KOPT-K1 (cell line): ENCODE measurements around the gene COX17.

Experiments used
- H3K27ac ChIP-seq: fragments of 200-600 bp; sonication (generic); 2 replicates; pipeline ENCODE4 v1.5.1; 2016; ENCODE audit warnings: antibody characterized with exemption, mild to moderate bottlenecking, low read depth, low read length; ENCODE audit not compliant: poor library complexity, severe bottlenecking
- H3K36me3 ChIP-seq: fragments of 200-600 bp; sonication (generic); 2 replicates; pipeline ENCODE4 v1.5.1; 2017; ENCODE audit warnings: antibody characterized with exemption, mild to moderate bottlenecking, low read length, moderate library complexity; ENCODE audit not compliant: insufficient read depth
- H3K9me3 ChIP-seq: fragments of 200-600 bp; sonication (generic); 2 replicates; pipeline ENCODE4 v1.5.1; 2017; ENCODE audit warnings: antibody characterized with exemption, low read length, mild to moderate bottlenecking; ENCODE audit not compliant: insufficient read depth, poor library complexity, severe bottlenecking

The COX17 gene

GRCh38 chr3:119660474-119661440 is 16.4 kb downstream of the COX17 start, which contains the start of gene POPDC2:
POPDC2 (minus strand) TSS chr3:119660589; CDS start chr3:119660423, 166 bp downstream.
- H3K27ac ChIP-seq = no peak within 1 kb of the TSS
- H3K9me3 ChIP-seq = no peaks in the 10 kb centered on the region
- 0 out of 2 replicates have a peak, but pooled peaks cover under 1% of the 10 kb centered on the region for H3K36me3 ChIP-seq

DNA sequence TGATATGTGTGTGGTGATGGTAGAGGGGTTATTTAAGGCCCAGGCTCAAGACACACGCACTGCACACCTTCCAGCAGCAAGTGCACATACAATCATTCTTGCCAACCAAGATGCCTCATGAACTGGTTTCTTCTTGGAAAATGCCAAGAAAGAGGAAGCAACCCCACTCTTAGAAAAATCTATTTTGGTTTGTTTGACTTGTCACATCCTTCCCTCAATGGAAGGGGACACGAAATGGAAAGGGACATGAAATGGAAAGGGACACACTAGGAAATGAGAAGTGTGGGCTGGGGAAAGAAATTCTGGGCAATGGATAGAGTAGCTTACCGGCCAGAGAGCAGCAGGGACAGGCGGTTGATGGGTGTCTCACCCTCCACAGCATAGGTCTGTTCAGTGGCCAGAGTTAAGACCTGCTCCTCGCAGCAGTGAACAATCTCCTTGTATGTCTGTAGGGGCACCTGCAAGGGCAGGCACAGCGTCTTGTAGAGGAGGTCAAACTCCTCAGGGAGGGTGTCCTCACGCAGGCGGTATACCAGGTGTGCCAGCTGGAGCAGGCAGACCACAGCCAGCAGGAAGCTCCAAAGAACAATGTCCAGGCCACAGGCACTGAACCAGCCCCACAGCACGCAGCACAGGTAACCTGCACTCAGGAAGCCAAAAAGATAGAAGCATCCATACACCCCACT is 17.5 kb downstream of the COX17 start:
- Histone ChIP-seq H3K9me3 (no peaks in the 10 kb centered on the region), H3K27ac (no peak overlapping the region), H3K36me3 (no peaks in the 10 kb centered on the region)

DNA sequence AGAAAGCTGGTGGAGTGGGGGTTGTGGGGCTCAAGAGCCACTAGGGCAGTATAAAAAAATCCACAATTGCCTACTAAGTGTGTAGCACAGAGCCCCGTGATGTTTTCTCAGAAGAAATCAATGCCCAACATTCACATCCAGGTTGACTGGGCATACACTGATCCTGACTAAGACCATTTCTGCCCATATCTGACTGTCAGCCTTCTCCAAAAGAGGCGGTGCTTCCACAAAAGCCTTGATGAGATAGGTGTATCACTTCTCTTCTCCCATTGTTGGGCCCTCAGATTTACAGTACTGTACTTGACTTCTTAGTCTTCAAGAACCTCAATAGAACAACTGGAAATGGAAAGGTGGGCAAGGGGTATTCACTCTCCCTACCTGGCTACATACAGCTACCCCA is 18.2 kb downstream of the COX17 start:
- Histone ChIP-seq H3K9me3 (no peaks in the 10 kb centered on the region), H3K27ac (no peak overlapping the region), H3K36me3 (no peaks in the 10 kb centered on the region)

GRCh38 chr3:119657887-119658702 is 19.1 kb downstream of the COX17 start:
- Histone ChIP-seq H3K9me3 (no peaks in the 10 kb centered on the region), H3K36me3 (no peaks in the 10 kb centered on the region), H3K27ac (no peak overlapping the region)

- H3K36me3 ChIP-seq = no peaks in the 10 kb centered on the region
- no peaks in the 10 kb centered on the region for H3K9me3 ChIP-seq
- no peak overlapping the region for H3K27ac ChIP-seq
Observed at GRCh38 chr3:119653876-119654275, 23.3 kb downstream of the COX17 start.

GRCh38 chr3:119652306-119653033 is 24.7 kb downstream of the COX17 start:
- Histone ChIP-seq H3K27ac (no peak overlapping the region), H3K36me3 (no peaks in the 10 kb centered on the region), H3K9me3 (no peaks in the 10 kb centered on the region)

- H3K36me3 ChIP-seq = no peaks in the 10 kb centered on the region
- H3K27ac ChIP-seq = no peak overlapping the region
- H3K9me3 ChIP-seq = no peaks in the 10 kb centered on the region
Observed at GRCh38 chr3:119649761-119650160, 27.4 kb downstream of the COX17 start.

GRCh38 chr3:119647843-119648575 is 29.2 kb downstream of the COX17 start:
- no peaks in the 10 kb centered on the region for H3K9me3 ChIP-seq
- H3K27ac ChIP-seq = no peak overlapping the region

GRCh38 chr3:119647171-119647570 is 30.0 kb downstream of the COX17 start:
- Histone ChIP-seq H3K36me3 (no peaks in the 10 kb centered on the region), H3K9me3 (no peaks in the 10 kb centered on the region), H3K27ac (no peak overlapping the region)

More at GRCh38 chr3:119647843-119648575, 29.2 kb downstream of the COX17 start:
- H3K36me3 ChIP-seq = no peaks in the 10 kb centered on the region

GRCh38 chr3:119645813-119646212 is 31.4 kb downstream of the COX17 start:
- H3K36me3 ChIP-seq = no peaks in the 10 kb centered on the region
- no peaks in the 10 kb centered on the region for H3K9me3 ChIP-seq
- no peak overlapping the region for H3K27ac ChIP-seq

DNA sequence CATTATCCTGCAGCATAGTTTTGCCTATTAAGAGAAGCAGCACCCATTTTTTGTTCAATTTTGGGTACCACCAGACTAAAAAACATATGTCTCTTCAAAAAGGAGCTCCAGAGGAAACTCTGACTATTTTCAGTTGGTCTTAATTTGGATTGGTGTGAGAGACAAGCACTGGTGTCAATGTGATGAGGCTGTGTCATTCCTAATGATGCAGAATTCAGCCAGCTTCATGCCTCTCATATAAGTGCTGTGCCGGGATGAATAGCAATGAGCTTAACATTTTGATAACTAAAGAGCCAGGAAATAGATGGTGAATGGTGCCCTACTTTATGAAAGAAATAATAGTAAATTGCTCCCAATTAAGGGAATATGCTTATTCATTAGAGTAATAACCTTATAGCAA is 32.7 kb downstream of the COX17 start:
- no peaks in the 10 kb centered on the region for H3K9me3 ChIP-seq
- H3K27ac ChIP-seq = no peak overlapping the region
- no peaks in the 10 kb centered on the region for H3K36me3 ChIP-seq

- H3K9me3 ChIP-seq = no peaks in the 10 kb centered on the region
- no peak overlapping the region for H3K27ac ChIP-seq
- H3K36me3 ChIP-seq = no peaks in the 10 kb centered on the region
Observed at GRCh38 chr3:119643528-119643927, 33.7 kb downstream of the COX17 start.

GRCh38 chr3:119642746-119643473 is 34.3 kb downstream of the COX17 start:
- H3K27ac ChIP-seq = no peak overlapping the region
- no peaks in the 10 kb centered on the region for H3K36me3 ChIP-seq
- H3K9me3 ChIP-seq = no peaks in the 10 kb centered on the region
